Panc1 (cell line): ENCODE data around the gene QKI.

Experiments
- CTCF ChIP-seq: fragments of 450-650 bp; IDR thresholded peaks from 2 replicates; pipeline ENCODE4 v1.5.1; 2017; ENCODE audit warnings: mild to moderate bottlenecking
- REST ChIP-seq, 2 experiments: IDR thresholded peaks; 2 replicates each; pipeline ENCODE4 v1.6.1; 2011 to 2012; ENCODE audit warnings: low read depth in 2 of 2, control low read depth in 1 of 2, low read length in 1 of 2, mild to moderate bottlenecking in 1 of 2, moderate library complexity in 1 of 2; ENCODE audit not compliant: insufficient read depth in 1 of 2

- no peak for TF ChIP-seq CTCF
- no peak for TF ChIP-seq REST (IDR thresholded peaks at IDR 0.05; ENCODE audit: insufficient read depth in 1 of 2, low read depth in 2 of 2, low read length in 1 of 2)
Measured at GRCh38 chr6:163400509-163400908, 14.0 kb upstream of the QKI start.
